HepG2 (cell line): ENCODE results near the gene ITGAX. TPM values are rescaled to one million over a fixed set of nuclear protein-coding genes. Genes with fewer than 3 reads are reported as not detected.

Source experiments
- ATAC-seq: fragments of 200-7000 bp; cut with Tn5 transposase; 3 replicates; pipeline ENCODE4 v1.9.1; 2020; ENCODE audit warnings: mild to moderate bottlenecking, moderate library complexity
- BruUV-seq: library from RNA; stranded (reverse); fragments of 400-500 nt; replicated peaks from 2 replicates; lab custom pipeline; 2021; lab: Mats Ljungman, UMichigan
- CTCF ChIA-PET: fragments of 300-600 bp; formaldehyde crosslinking; extraction: SDS; loops from one replicate; lab custom pipeline; 2021; ENCODE audit warnings: low total read pairs, inconsistent platforms, low intra/inter-chr PET ratio; lab: Yijun Ruan, JAX
- POLR2A ChIA-PET: fragments of 350-600 bp; sonication (Branson Sonifier 250); formaldehyde crosslinking; loops from one replicate; lab custom pipeline; 2020; ENCODE audit warnings: antibody characterized with exemption, inconsistent platforms; lab: Yijun Ruan, JAX
- DNase-seq: peaks from one replicate; pipeline ENCODE4 v3.0.0-alpha.2; 2015; ENCODE audit warnings: low spot score
- FAIRE-seq: peaks from 3 replicates; lab custom pipeline; 2011; peaks lifted over from hg19 to GRCh38; lab: Jason Lieb, UNC
- H2AFZ ChIP-seq: one replicate; pipeline ENCODE4 v1.6.1; 2011; ENCODE audit warnings: low read length, inconsistent platforms
- H3K27ac ChIP-seq: fragments of 300-600 bp; 3 replicates; pipeline ENCODE4 v1.8.0; 2011; ENCODE audit warnings: mixed run types, mild to moderate bottlenecking, mixed read lengths, low read length, inconsistent platforms; ENCODE audit not compliant: insufficient read depth; ENCODE audit errors: extremely low read length
- H3K27me3 ChIP-seq, 2 experiments: fragments of 200-600 bp in 1 of 2; 2 replicates in 1 of 2; 3 replicates in 1 of 2; pipeline versions ENCODE4 v1.6.0 to v1.8.0; 2011; ENCODE audit warnings: low read length in 2 of 2, mild to moderate bottlenecking in 2 of 2, moderate library complexity in 2 of 2, inconsistent platforms in 1 of 2; ENCODE audit not compliant: insufficient read depth in 2 of 2, control insufficient read depth in 1 of 2
- H3K36me3 ChIP-seq, 2 experiments: fragments of 200-600 bp in 1 of 2; replicated peaks in 1 of 2; 2 replicates in 1 of 2; 3 replicates in 1 of 2; pipeline versions ENCODE4 v1.5.1 to v1.8.0; 2011; ENCODE audit warnings: low read length in 2 of 2, inconsistent platforms in 1 of 2; ENCODE audit not compliant: insufficient read depth in 2 of 2, control insufficient read depth in 1 of 2
- H3K4me1 ChIP-seq: 2 replicates; pipeline ENCODE4 v1.5.1; 2012; ENCODE audit warnings: low read length, inconsistent platforms; ENCODE audit not compliant: insufficient read depth
- H3K4me2 ChIP-seq: 2 replicates; pipeline ENCODE4 v1.6.0; 2011; ENCODE audit warnings: low read depth, low read length, inconsistent platforms
- H3K4me3 ChIP-seq, 3 experiments: fragments of 200-600 bp in 1 of 3; sonication (generic), shearing (Covaris generic) in 1 of 3; replicated peaks in 1 of 3; 2 replicates each; pipeline ENCODE4 v1.5.1; 2011 to 2016; ENCODE audit warnings: low read length in 3 of 3, inconsistent platforms in 2 of 3, low read depth in 2 of 3, mild to moderate bottlenecking in 2 of 3, control low read depth in 1 of 3, mixed read lengths in 1 of 3; ENCODE audit not compliant: insufficient read depth in 1 of 3
- H3K79me2 ChIP-seq: one replicate; pipeline ENCODE4 v1.6.1; 2011; ENCODE audit warnings: low read length, inconsistent platforms; ENCODE audit not compliant: insufficient read depth
- H3K9ac ChIP-seq: 2 replicates; pipeline ENCODE4 v1.6.0; 2011; ENCODE audit warnings: mild to moderate bottlenecking, low read depth, low read length, inconsistent platforms; ENCODE audit not compliant: insufficient read depth
- H3K9me3 ChIP-seq: 2 replicates; pipeline ENCODE4 v1.5.1; 2012; ENCODE audit warnings: mild to moderate bottlenecking, low read length
- H4K20me1 ChIP-seq: 2 replicates; pipeline ENCODE4 v1.6.0; 2011; ENCODE audit warnings: inconsistent platforms, mild to moderate bottlenecking, low read length, moderate library complexity; ENCODE audit not compliant: insufficient read depth
- CENPT ChIP-seq: sonication (generic); formaldehyde crosslinking; IDR thresholded peaks from 2 replicates; pipeline ENCODE4 v1.8.0; 2022; ENCODE audit warnings: low read depth, mild to moderate bottlenecking, moderate library complexity, missing genetic modification reagents
- HMG20B ChIP-seq: conservative IDR thresholded peaks from 2 replicates; pipeline ENCODE4 v1.6.1; 2016; ENCODE audit warnings: missing genetic modification reagents, missing compliant biosample characterization
- HOXA9 ChIP-seq: sonication (generic); formaldehyde crosslinking; IDR thresholded peaks from 2 replicates; pipeline ENCODE4 v1.8.1; 2022; ENCODE audit warnings: missing genetic modification reagents, mild to moderate bottlenecking, moderate library complexity, borderline replicate concordance
- MBD4 ChIP-seq: IDR thresholded peaks from 2 replicates; pipeline ENCODE4 v1.6.1; 2012; ENCODE audit warnings: low read length, inconsistent platforms, borderline replicate concordance
- MXD4 ChIP-seq: IDR thresholded peaks from 2 replicates; pipeline ENCODE4 v1.6.1; 2016; ENCODE audit warnings: mild to moderate bottlenecking, missing biosample characterization, missing genetic modification reagents
- SNAI1 ChIP-seq: sonication (generic); formaldehyde crosslinking; IDR thresholded peaks from 2 replicates; pipeline ENCODE4 v1.5.0; 2020; ENCODE audit warnings: mild to moderate bottlenecking, missing genetic modification reagents, borderline replicate concordance
- SRSF1 ChIP-seq: fragments of 200-400 bp; formaldehyde crosslinking; optimal IDR thresholded peaks from 2 replicates; pipeline ENCODE3; 2017; ENCODE audit warnings: mild to moderate bottlenecking, low read depth, low read length, moderate library complexity
- TARDBP ChIP-seq: sonication (generic); formaldehyde crosslinking; IDR thresholded peaks from 2 replicates; pipeline ENCODE4 v1.8.0; 2022; ENCODE audit warnings: mild to moderate bottlenecking, missing genetic modification reagents
- TP53 ChIP-seq: sonication (generic); formaldehyde crosslinking; conservative IDR thresholded peaks from 2 replicates; pipeline ENCODE4 v1.4.0; 2020; ENCODE audit warnings: missing genetic modification reagents
- ZNF343 ChIP-seq: sonication (generic); formaldehyde crosslinking; IDR thresholded peaks from 2 replicates; pipeline ENCODE4 v1.4.0; 2020; ENCODE audit warnings: mild to moderate bottlenecking, missing genetic modification reagents
- ZNF660 ChIP-seq: sonication (generic); formaldehyde crosslinking; IDR thresholded peaks from 2 replicates; pipeline ENCODE4 v1.5.1; 2020; ENCODE audit warnings: mild to moderate bottlenecking, low read depth, missing genetic modification reagents, borderline replicate concordance
- ZNF75D ChIP-seq: sonication (generic); formaldehyde crosslinking; IDR thresholded peaks from 2 replicates; pipeline ENCODE4 v1.8.1; 2023; ENCODE audit warnings: missing genetic modification reagents, mild to moderate bottlenecking, borderline replicate concordance
- WGBS: methylation state at CpG from one replicate; pipeline ENCODE4 v1.1.6; 2017; ENCODE audit warnings: low lambda C conversion rate; 5-methylcytosine and 5-hydroxymethylcytosine counted together
- in situ Hi-C: cut with HindIII; loops from 2 replicates; pipeline ENCODE4 v1.10.0; 2017; ENCODE audit warnings: low pct_unique_long_range_greater_than_20kb; ENCODE audit not compliant: extremely low pct_ligation_motif_present
- intact Hi-C: fragments of 100-400 bp; cut with micrococcal nuclease; formaldehyde crosslinking; loops from one replicate; pipeline ENCODE4 v1.10.0; 2022; ENCODE audit not compliant: unreplicated experiment
- polyA plus RNA-seq, 8 experiments: library from polyadenylated mRNA; depleted of rRNA in 3 of 8; stranded (reverse) in 7 of 8; unstranded in 1 of 8; fragments of >200 nt; fragmentation: Illumina TruSeq in 4 of 8; extraction: Trizol in 4 of 8; gene quantifications; 2 replicates each; pipeline versions ENCODE4 v1.2.1 to v1.2.3, GENCODE V29; 2011 to 2016; ENCODE audit warnings: low read depth in 4 of 8, missing spikeins in 1 of 8, mixed read lengths in 1 of 8; ENCODE audit not compliant: insufficient read depth in 1 of 8
- total RNA-seq, 5 experiments: library from RNA; depleted of rRNA; stranded (reverse); fragments of >200 nt; fragmentation: Illumina TruSeq; extraction: Trizol; gene quantifications; 2 replicates each; pipeline ENCODE4 v1.2.3, GENCODE V29; 2016; ENCODE audit warnings: low read depth in 1 of 5
- TF ChIP-seq, protein P1 (sequence below): sonication (generic); formaldehyde crosslinking; IDR thresholded peaks from 2 replicates; pipeline ENCODE4 v1.4.0; 2020; ENCODE audit warnings: mild to moderate bottlenecking, missing genetic modification reagents, borderline replicate concordance
- TF ChIP-seq, protein P2 (sequence below): sonication (generic); formaldehyde crosslinking; IDR thresholded peaks from 2 replicates; pipeline ENCODE4 v1.5.0; 2020; ENCODE audit warnings: missing genetic modification reagents

Gene ITGAX
- total and polyA plus RNA-seq, 2 of the 13 experiments (the other 11 are each of a cell fraction or from before 2014, with no cell fraction given), result 0.32 TPM; not detected in 1

DNA sequence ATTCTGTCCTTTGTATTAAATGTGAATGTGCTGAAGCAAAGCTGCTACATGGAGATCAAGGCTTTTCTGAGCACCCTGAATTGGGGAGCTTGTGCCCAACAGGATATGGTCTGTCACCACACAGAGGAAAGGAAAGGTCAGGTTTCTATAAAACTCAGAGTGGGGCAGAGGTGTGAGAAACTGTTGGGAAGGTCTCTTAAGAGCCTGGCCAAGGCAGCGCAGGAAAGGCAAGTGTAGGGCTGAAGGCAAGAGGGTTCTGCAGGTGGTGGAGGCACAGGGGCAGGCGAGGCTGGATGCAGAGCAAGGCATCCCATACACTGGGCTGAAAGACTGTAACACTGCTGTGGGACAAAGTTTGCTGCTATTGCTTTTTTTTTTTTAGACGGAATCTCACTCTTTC lies 65.1 kb downstream of the ITGAX start:
- Histone ChIP-seq H3K9me3 (no peaks in the 10 kb centered on the region), H4K20me1 (no peaks in the 10 kb centered on the region), H3K79me2 (no peaks in the 10 kb centered on the region), H2AFZ (no peak overlapping the region), H3K36me3 (no peaks in the 10 kb centered on the region), H3K4me3 (no peak overlapping the region), H3K9ac (no peak overlapping the region), H3K27me3 (peaks cover 0 to 33% of the 10 kb centered on the region in 2 experiments; a peak in 4 of 5 replicates), H3K27ac (no peak overlapping the region), H3K4me1 (no peaks in the 10 kb centered on the region), H3K4me2 (no peak overlapping the region)
- ChIA-PET POLR2A (no interaction called here), CTCF (no interaction called here)
- no peak for DNase-seq
- intact Hi-C loops (no loop called here), in situ Hi-C loops (no loop called here)
- TF ChIP-seq ZNF343 (CRISPR knock-in tag) (no peak), MXD4 (CRISPR knock-in tag) (no peak)
- BruUV-seq, result no TSS peak
- WGBS, result 52% methylated on average over 3 of the region's 3 CpGs
- no peak for FAIRE-seq
- no peak for ATAC-seq

DNA sequence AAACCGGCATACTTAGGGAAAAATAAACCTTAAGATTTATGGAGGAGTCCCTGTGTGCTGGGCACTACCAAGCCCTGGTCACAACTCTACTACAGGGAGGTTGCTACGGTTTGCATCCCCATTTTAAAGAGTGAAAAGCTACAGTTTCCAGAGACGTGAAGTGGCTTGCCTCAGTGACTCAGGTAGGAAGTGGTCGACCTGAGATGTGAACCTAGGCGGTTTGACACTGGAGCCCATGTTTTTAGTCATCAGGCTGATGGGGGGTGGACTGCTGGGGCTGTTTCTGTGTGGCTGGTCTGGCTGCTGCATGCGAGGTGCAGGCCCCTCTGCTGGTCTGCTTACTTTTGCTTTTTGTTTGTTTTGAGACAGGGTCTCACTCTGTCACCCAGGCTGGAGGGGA lies 66.6 kb downstream of the ITGAX start:
- TF ChIP-seq, protein P1, sequence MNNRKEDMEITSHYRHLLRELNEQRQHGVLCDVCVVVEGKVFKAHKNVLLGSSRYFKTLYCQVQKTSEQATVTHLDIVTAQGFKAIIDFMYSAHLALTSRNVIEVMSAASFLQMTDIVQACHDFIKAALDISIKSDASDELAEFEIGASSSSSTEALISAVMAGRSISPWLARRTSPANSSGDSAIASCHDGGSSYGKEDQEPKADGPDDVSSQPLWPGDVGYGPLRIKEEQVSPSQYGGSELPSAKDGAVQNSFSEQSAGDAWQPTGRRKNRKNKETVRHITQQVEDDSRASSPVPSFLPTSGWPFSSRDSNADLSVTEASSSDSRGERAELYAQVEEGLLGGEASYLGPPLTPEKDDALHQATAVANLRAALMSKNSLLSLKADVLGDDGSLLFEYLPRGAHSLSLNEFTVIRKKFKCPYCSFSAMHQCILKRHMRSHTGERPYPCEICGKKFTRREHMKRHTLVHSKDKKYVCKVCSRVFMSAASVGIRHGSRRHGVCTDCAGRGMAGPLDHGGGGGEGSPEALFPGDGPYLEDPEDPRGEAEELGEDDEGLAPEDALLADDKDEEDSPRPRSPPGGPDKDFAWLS (CRISPR knock-in tag), result no peak
- TF ChIP-seq SRSF1, result no peak
- TF ChIP-seq MBD4, result no peak
- TF ChIP-seq HOXA9 (CRISPR knock-in tag), result no peak
- no peak for TF ChIP-seq SNAI1 (CRISPR knock-in tag)
- no peak for TF ChIP-seq ZNF660
- TF ChIP-seq TP53 (CRISPR knock-in tag), result no peak
- TF ChIP-seq CENPT (CRISPR knock-in tag), result no peak
- TF ChIP-seq ZNF75D (CRISPR knock-in tag), result no peak
- no peak for TF ChIP-seq TARDBP (CRISPR knock-in tag)
- no peak for TF ChIP-seq HMG20B (CRISPR knock-in tag)
- TF ChIP-seq, protein P2, sequence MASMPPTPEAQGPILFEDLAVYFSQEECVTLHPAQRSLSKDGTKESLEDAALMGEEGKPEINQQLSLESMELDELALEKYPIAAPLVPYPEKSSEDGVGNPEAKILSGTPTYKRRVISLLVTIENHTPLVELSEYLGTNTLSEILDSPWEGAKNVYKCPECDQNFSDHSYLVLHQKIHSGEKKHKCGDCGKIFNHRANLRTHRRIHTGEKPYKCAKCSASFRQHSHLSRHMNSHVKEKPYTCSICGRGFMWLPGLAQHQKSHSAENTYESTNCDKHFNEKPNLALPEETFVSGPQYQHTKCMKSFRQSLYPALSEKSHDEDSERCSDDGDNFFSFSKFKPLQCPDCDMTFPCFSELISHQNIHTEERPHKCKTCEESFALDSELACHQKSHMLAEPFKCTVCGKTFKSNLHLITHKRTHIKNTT (CRISPR knock-in tag), result no peak
- no peak overlapping the region for H3K4me2 ChIP-seq
- no peak overlapping the region for H3K4me3 ChIP-seq
- no peaks in the 10 kb centered on the region for H3K4me1 ChIP-seq
- DNase-seq (no peak), FAIRE-seq (no peak), ATAC-seq (no peak)
- ChIA-PET POLR2A (no interaction called here), CTCF (no interaction called here)
- H3K27ac ChIP-seq, result no peak overlapping the region
- H2AFZ ChIP-seq, result no peak overlapping the region
- intact Hi-C loops (no loop called here), in situ Hi-C loops (no loop called here)
- H3K27me3 ChIP-seq, result peaks cover 0 to 21% of the 10 kb centered on the region in 2 experiments; a peak in 4 of 5 replicates
- no TSS peak for BruUV-seq
- no peaks in the 10 kb centered on the region for H4K20me1 ChIP-seq
- no peak overlapping the region for H3K9ac ChIP-seq
- no peaks in the 10 kb centered on the region for H3K79me2 ChIP-seq
- H3K9me3 ChIP-seq, result no peaks in the 10 kb centered on the region
- WGBS, result 19% methylated on average over 3 of the region's 6 CpGs
- H3K36me3 ChIP-seq, result no peaks in the 10 kb centered on the region
